Measurements from ENCODE around the gene ILKAP. TPM values are rescaled to one million over a fixed set of nuclear protein-coding genes. Genes with fewer than 3 reads are reported as not detected.

The ILKAP gene
- total RNA-seq, 1 experiment from 2014 or later = 41.5 TPM

- H4K8ac ChIP-seq (replicated peaks; ENCODE audit: insufficient read length, low read depth, low read length) = no peak overlapping the region
- no peak overlapping the region for H2BK5ac ChIP-seq (ENCODE audit: insufficient read length, low read length)
- TF ChIP-seq CTCF (conservative IDR thresholded peaks at IDR 0.05) = no peak
- H3K18ac ChIP-seq (ENCODE audit: insufficient read length, low read depth, low read length) = no peak overlapping the region
- no peak overlapping the region for H2BK15ac ChIP-seq (ENCODE audit: low read depth, low read length)
- H4K20me1 ChIP-seq (ENCODE audit: control insufficient read depth, insufficient read depth, insufficient read length) = no peaks in the 10 kb centered on the region
- no peaks in the 10 kb centered on the region for H3K79me2 ChIP-seq (ENCODE audit: insufficient read depth, low read length)
- no peak overlapping the region for H3K4me2 ChIP-seq (ENCODE audit: insufficient read depth, insufficient read length, low read length)
- no peaks in the 10 kb centered on the region for H3K79me1 ChIP-seq (ENCODE audit: insufficient read depth, low read depth, low read length, poor library complexity, severe bottlenecking)
- no peaks in the 10 kb centered on the region for H3K9me3 Mint-ChIP-seq
- H3K36me3 Mint-ChIP-seq (ENCODE audit: insufficient read depth in 1 of 3, low read depth in 3 of 3) = peaks cover 12 to 79% (median 61%) of the 10 kb centered on the region in 3 experiments; a peak in 5 of 7 replicates
- H2BK12ac ChIP-seq (ENCODE audit: insufficient read length, low read depth, low read length) = no peak overlapping the region
- no peak overlapping the region for H2BK120ac ChIP-seq (ENCODE audit: low read depth, low read length, poor library complexity, severe bottlenecking)
- H3K27me3 ChIP-seq (ENCODE audit: insufficient read depth, low read length) = no peaks in the 10 kb centered on the region
- H3K27ac ChIP-seq (ENCODE audit: insufficient read length, low read depth, low read length) = no peak overlapping the region
- no peak overlapping the region for H3K14ac ChIP-seq (ENCODE audit: insufficient read depth, low read length)
- no peak overlapping the region for H4K91ac ChIP-seq (ENCODE audit: insufficient read length, low read depth, low read length)
- no peak overlapping the region for H3K23ac ChIP-seq (ENCODE audit: insufficient read length, low read depth, low read length)
- no peak overlapping the region for H2AK5ac ChIP-seq (ENCODE audit: insufficient read length, low read length)
- DNase-seq = no peak
- H3K27me3 Mint-ChIP-seq (ENCODE audit: low read depth) = no peaks in the 10 kb centered on the region
- H3K23me2 ChIP-seq (ENCODE audit: insufficient read length, low read depth, low read length, poor library complexity, severe bottlenecking) = no peaks in the 10 kb centered on the region
- H3K27ac Mint-ChIP-seq = no peak overlapping the region
- H3T11ph ChIP-seq (ENCODE audit: low read length) = no peak overlapping the region
- H4K5ac ChIP-seq (ENCODE audit: insufficient read length, low read depth, low read length) = no peak overlapping the region
- no peaks in the 10 kb centered on the region for H3K4me1 ChIP-seq (ENCODE audit: insufficient read depth, low read length)
- H3K4ac ChIP-seq (ENCODE audit: low read depth, low read length) = no peak overlapping the region
- no peak overlapping the region for H2AFZ ChIP-seq (ENCODE audit: low read length)
- H3K9me3 ChIP-seq (ENCODE audit: control insufficient read depth, low read depth, low read length) = no peaks in the 10 kb centered on the region
- H3K4me1 Mint-ChIP-seq = no peaks in the 10 kb centered on the region
- no peak overlapping the region for H3K56ac ChIP-seq (ENCODE audit: insufficient read length, low read depth, low read length)
- no peak overlapping the region for H2BK20ac ChIP-seq (ENCODE audit: low read depth, low read length, poor library complexity, severe bottlenecking)
- no peak overlapping the region for H3K4me3 Mint-ChIP-seq
- no peak overlapping the region for H3K9ac ChIP-seq (ENCODE audit: extremely low read depth, insufficient read length, low read length)
Measured at GRCh38 chr2:238176613-238177012, 26.9 kb downstream of the ILKAP start.

Measured in H9 (cell line).